ENCODE data around the gene B9D1. TPM values are rescaled to one million over a fixed set of nuclear protein-coding genes. Genes with fewer than 3 reads are reported as not detected.

B9D1 gene
- total and polyA plus RNA-seq, 2 of the 13 experiments (the other 11 are each of a cell fraction or from before 2014, with no cell fraction given), result 27.7 to 31.1 TPM

GRCh38 chr17:19338031-19338990 lies 24.2 kb downstream of the B9D1 start (continued):
- TF ChIP-seq MYPOP (CRISPR knock-in tag; IDR thresholded peaks at IDR 0.05), result peak; percentile 77; the same call in 1 of the 2 replicates
- TF ChIP-seq FOSL2 (CRISPR knock-in tag; IDR thresholded peaks at IDR 0.05), result peak; percentile 46
- TF ChIP-seq FOXJ3 (CRISPR knock-in tag; IDR thresholded peaks at IDR 0.05; ENCODE audit: borderline replicate concordance), result peak; percentile 70; the same call in 1 of the 2 replicates
- TF ChIP-seq ZNF557 (CRISPR knock-in tag; IDR thresholded peaks at IDR 0.05), result 0 out of 2 replicates have a peak, but pooled peaks have one; percentile 41
- TF ChIP-seq CHD4 (IDR thresholded peaks at IDR 0.05; ENCODE audit: borderline replicate concordance, low read length), result no peak
- TF ChIP-seq ZBTB4 (CRISPR knock-in tag; IDR thresholded peaks at IDR 0.05; ENCODE audit: borderline replicate concordance), result no peak; the same call in none of the 2 replicates
- no peak for TF ChIP-seq ZNF18 (CRISPR knock-in tag; IDR thresholded peaks at IDR 0.05; ENCODE audit: insufficient replicate concordance)
- TF ChIP-seq THAP9 (CRISPR knock-in tag; IDR thresholded peaks at IDR 0.05; ENCODE audit: borderline replicate concordance), result no peak
- TF ChIP-seq MAFG (CRISPR knock-in tag; IDR thresholded peaks at IDR 0.05), result no peak
- TF ChIP-seq ZNF670 (CRISPR knock-in tag; IDR thresholded peaks at IDR 0.05; ENCODE audit: borderline replicate concordance), result peak; percentile 72; the same call in 1 of the 2 replicates
- peak; percentile 49; the same call in 1 of the 2 replicates for TF ChIP-seq YEATS2 (CRISPR knock-in tag; IDR thresholded peaks at IDR 0.05; ENCODE audit: borderline replicate concordance)
- TF ChIP-seq ZBTB42 (CRISPR knock-in tag; IDR thresholded peaks at IDR 0.05), result no peak
- no peak for TF ChIP-seq TCF7L2 (IDR thresholded peaks at IDR 0.05; ENCODE audit: low read depth, low read length)
- TF ChIP-seq KDM3A (CRISPR knock-in tag; IDR thresholded peaks at IDR 0.05; ENCODE audit: low read depth), result 0 out of 2 replicates have a peak, but pooled peaks have one; percentile 42
- no peak for TF ChIP-seq SNRNP70 (IDR thresholded peaks at IDR 0.05; ENCODE audit: low read depth, low read length)
- peak; percentile 65; the same call in 1 of the 2 replicates for TF ChIP-seq ZNF784 (CRISPR knock-in tag; IDR thresholded peaks at IDR 0.05; ENCODE audit: borderline replicate concordance)
- TF ChIP-seq NR1H2 (CRISPR knock-in tag; IDR thresholded peaks at IDR 0.05; ENCODE audit: borderline replicate concordance, low read depth), result 0 out of 2 replicates have a peak, but pooled peaks have one; percentile 36
